Neuron (in vitro differentiated cells): ENCODE data around the gene PRR35.
"Not testable (repeated sequence)": the region's sequence is repeated elsewhere in the genome, so short reads cannot be mapped to it uniquely, and the experiment has no call there.

ENCODE experiments used
- H2AFZ ChIP-seq: one replicate; pipeline ENCODE4 v1.6.1; 2013; ENCODE audit warnings: low read depth, mild to moderate bottlenecking, inconsistent platforms, low read length, moderate library complexity
- H3K27me3 ChIP-seq: one replicate; pipeline ENCODE4 v1.6.1; 2013; ENCODE audit warnings: low read length; ENCODE audit not compliant: insufficient read depth
- H3K36me3 ChIP-seq: one replicate; pipeline ENCODE4 v1.6.1; 2013; ENCODE audit warnings: low read length; ENCODE audit not compliant: insufficient read depth
- H3K4me1 ChIP-seq: one replicate; pipeline ENCODE4 v1.6.1; 2013; ENCODE audit warnings: low read length; ENCODE audit not compliant: insufficient read depth
- H3K4me3 ChIP-seq: 2 replicates; pipeline ENCODE4 v1.5.1; 2013; ENCODE audit warnings: mild to moderate bottlenecking, low read length, moderate library complexity
- H3K9me3 ChIP-seq: one replicate; pipeline ENCODE4 v1.6.1; 2013; ENCODE audit warnings: low read length

PRR35 gene

DNA sequence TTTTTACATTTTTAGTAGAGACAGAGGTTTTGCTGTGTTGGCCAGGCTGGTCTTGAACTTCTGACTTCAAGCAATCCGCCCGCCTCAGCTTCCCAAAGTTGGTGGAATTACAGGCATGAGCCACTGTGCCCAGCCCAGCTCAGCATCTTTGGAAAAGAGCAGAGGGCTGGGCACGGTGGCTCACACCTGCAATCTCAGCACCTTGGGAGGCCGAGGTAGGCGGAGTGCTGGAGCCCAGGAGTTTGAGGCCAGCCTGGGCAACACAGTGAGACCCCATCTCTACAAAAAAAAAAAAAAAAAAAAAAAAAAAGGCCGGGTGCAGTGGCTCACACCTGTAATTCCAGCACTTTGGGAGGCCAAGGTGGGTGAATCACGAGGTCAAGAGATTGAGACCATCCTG is 37.5 kb downstream of the PRR35 start:
- not testable (repeated sequence) for H3K9me3 ChIP-seq, H3K4me3 ChIP-seq, H2AFZ ChIP-seq, H3K4me1 ChIP-seq, H3K27me3 ChIP-seq
- H3K36me3 ChIP-seq: peaks cover 16% of the 10 kb centered on the region

DNA sequence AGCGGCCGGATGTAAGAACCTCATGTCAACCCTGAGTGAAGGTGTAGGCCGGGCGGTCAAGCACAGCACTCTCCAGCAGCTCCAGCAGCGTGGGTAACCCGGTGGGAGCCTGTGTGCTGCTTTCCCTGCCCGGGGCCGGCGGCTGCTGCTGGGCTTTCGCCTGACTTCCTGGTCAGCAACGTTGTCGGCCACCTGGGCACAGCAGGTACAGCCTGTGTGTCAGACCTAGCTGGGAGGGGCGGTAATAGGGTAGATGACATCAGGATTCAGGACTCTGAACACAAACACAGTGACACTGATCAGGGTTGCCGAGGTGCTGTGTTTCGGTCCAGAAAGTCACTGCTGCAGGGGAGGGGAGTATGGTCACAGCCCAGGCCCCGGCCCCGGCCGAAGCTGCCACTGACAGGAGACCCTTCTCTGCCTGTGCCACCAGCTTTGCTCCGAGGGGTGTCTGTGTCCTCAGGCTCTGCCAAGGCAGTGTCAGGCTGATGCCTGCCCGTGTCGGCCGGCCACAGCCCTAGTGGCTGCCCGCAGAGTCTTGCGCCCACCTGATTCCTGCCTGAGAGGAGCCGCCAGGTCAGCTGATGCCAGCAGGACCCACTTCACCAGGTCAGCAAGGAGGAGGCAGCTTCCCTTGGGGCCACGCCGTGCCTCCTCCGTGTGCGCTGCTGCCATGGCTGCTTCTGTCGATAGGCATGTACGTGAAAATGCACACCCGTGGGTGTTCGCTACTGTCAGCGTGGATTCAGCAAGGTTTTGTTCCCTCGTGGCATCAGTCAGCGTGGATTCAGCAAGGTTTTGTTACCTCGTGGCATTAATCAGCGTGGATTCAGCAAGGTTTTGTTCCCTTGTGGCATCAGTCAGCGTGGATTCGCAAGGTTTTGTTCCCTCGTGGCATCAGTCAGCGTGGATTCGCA is 38.9 kb downstream of the PRR35 start:
- Histone ChIP-seq H3K27me3 (no peaks in the 10 kb centered on the region), H3K36me3 (peaks cover 12% of the 10 kb centered on the region), H3K9me3 (no peaks in the 10 kb centered on the region), H2AFZ (no peak overlapping the region), H3K4me1 (peaks cover 2% of the 10 kb centered on the region), H3K4me3 (no peak overlapping the region)

DNA sequence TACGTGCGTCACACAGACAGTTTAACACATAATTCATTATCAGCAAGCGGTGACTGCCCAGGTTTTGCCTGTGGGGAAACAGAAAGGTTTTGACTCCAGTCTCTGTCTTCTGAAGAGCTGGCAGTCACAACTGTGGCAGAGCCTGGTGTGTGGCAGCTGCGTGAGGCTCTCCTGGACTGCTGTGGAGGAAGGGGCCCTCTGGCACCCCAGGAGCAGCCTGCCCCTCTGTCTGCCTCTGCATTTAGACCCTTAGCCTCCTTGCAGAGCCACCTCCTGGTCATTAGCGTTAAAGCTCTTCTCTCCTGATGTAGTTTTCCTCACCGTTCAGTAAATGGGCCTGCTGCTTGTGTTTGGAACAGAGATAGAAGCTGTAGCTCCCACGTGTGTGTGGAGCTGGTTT is 40.6 kb downstream of the PRR35 start:
- H3K9me3 ChIP-seq: peaks cover 10% of the 10 kb centered on the region
- H3K4me3 ChIP-seq: no peak overlapping the region
- H3K36me3 ChIP-seq: peaks cover 11% of the 10 kb centered on the region
- H3K4me1 ChIP-seq: peaks cover 2% of the 10 kb centered on the region
- H2AFZ ChIP-seq: no peak overlapping the region
- H3K27me3 ChIP-seq: no peaks in the 10 kb centered on the region

DNA sequence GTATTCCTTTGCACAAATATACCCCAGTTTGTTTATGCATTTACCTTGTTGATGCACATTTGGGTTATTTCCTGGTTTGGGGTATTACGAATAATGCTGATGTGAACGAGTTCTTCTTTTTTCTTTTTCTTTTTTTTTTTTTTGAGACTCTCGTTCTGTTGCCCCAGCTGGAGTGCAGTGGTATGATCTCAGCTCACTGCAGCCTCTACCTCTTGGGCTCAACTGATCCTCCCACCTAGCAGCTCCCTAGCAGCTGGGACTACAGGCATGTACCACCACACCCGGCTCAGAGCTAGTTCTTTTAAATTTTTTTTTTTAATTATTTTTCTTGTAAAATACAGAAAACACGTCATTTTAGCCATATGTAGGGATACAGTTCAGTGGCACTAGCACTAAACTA is 43.7 kb downstream of the PRR35 start:
- no peaks in the 10 kb centered on the region for H3K27me3 ChIP-seq
- peaks cover 2% of the 10 kb centered on the region for H3K4me1 ChIP-seq
- peaks cover 7% of the 10 kb centered on the region for H3K36me3 ChIP-seq
- peaks cover 17% of the 10 kb centered on the region for H3K9me3 ChIP-seq
- no peak overlapping the region for H2AFZ ChIP-seq
- no peak overlapping the region for H3K4me3 ChIP-seq

DNA sequence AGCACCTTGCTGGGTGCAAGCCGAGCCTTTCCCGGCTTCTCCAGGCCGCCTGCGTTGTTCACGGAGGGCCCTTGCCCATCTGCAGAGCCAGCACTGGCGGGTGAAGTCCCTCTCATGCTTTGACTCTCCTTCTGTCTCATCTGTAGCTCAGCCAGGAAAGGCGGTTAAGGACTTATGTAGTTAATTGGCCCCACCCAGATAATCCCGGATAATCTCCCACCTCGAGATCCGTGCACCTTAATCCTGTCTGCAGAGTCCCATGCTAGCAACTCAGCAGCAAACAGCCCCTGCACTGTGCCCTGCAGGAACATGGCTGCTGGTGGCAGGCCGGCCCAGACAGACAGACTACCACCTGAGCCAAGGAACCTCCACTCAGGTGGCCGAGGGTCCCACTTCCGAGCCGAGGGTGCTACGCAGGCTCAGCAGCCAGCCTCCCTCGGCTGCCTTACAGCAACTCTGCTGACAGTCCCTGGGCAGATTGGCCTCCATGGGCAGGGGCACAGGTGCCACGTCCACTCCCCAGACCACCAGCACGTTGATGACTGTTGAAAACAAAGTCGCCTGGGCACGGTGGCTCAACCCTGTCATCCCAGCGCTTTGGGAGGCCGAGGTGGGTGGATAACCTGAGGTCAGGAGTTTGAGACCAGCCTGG is 46.6 kb downstream of the PRR35 start:
- Histone ChIP-seq H3K4me3 (no peak overlapping the region), H3K36me3 (peaks cover 3% of the 10 kb centered on the region), H2AFZ (no peak overlapping the region), H3K27me3 (no peaks in the 10 kb centered on the region), H3K9me3 (peaks cover 23% of the 10 kb centered on the region), H3K4me1 (no peaks in the 10 kb centered on the region)

DNA sequence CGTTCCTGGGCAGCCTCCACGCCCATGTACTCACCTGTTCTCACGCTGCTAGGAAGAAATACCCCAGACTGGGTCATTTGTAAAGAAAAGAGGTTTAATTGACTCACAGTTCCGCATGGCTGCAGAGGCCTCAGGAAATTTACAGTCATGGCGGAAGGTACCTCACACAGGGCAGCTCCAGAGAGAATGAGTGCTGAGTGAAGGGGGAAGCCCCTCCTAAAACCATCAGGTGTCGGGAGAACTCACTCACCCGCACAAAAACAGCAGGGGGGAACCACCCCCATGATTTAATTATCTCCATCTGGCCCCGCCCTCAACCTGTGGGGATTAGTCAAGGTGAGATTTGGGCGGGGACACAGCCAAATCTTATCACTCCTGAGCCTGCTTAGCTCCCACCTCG is 47.8 kb downstream of the PRR35 start:
- Histone ChIP-seq H3K27me3 (no peaks in the 10 kb centered on the region), H3K9me3 (peaks cover 23% of the 10 kb centered on the region), H3K4me3 (no peak overlapping the region), H3K36me3 (peaks cover 2% of the 10 kb centered on the region), H3K4me1 (no peaks in the 10 kb centered on the region), H2AFZ (no peak overlapping the region)

DNA sequence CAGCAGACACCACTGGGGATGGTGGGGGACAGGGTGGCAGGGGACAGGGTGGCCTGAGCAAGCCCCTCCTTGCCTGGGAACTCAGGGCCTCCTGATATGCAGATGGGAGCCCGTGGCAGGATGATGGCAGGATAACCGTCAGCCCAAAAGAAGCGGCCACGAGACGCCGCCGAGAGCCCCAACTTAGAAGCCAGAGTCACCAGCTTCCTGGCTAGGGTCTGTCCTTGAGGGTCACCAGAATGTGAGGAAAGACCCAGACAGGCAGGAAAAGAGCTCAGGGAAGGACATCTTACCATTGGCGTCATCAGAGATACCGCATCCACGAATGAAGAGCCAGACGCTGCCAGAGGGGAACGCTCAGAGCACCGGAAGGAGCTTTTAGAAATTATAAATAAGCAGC is 49.1 kb downstream of the PRR35 start:
- H2AFZ ChIP-seq: no peak overlapping the region
- peaks cover 28% of the 10 kb centered on the region for H3K9me3 ChIP-seq
- no peaks in the 10 kb centered on the region for H3K4me1 ChIP-seq
- H3K4me3 ChIP-seq: no peak overlapping the region
- H3K27me3 ChIP-seq: no peaks in the 10 kb centered on the region
- peaks cover 5% of the 10 kb centered on the region for H3K36me3 ChIP-seq

DNA sequence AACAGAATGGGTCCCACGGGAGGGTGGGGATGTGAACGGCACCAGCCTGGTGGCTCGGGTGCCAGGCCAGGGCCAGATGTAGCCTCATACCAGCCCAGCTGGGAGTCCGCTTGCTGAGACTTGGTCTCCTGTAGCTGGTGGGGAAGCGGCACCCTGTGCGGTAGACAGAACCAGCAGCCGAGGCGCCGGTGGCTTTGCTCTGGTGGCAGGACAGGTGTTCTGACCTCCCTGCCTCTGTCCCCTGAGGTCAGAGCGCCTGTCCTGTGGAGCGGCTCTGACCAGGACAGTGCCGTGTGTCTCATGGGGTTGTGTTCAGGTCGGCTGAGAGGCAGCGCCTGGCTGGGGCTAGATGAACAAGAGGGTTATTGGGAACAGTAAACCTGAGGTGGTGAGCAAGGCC is 49.8 kb downstream of the PRR35 start:
- H2AFZ ChIP-seq: no peak overlapping the region
- peaks cover 31% of the 10 kb centered on the region for H3K9me3 ChIP-seq
- no peaks in the 10 kb centered on the region for H3K4me1 ChIP-seq
- no peaks in the 10 kb centered on the region for H3K27me3 ChIP-seq
- H3K4me3 ChIP-seq: no peak overlapping the region
- H3K36me3 ChIP-seq: peaks cover 5% of the 10 kb centered on the region

DNA sequence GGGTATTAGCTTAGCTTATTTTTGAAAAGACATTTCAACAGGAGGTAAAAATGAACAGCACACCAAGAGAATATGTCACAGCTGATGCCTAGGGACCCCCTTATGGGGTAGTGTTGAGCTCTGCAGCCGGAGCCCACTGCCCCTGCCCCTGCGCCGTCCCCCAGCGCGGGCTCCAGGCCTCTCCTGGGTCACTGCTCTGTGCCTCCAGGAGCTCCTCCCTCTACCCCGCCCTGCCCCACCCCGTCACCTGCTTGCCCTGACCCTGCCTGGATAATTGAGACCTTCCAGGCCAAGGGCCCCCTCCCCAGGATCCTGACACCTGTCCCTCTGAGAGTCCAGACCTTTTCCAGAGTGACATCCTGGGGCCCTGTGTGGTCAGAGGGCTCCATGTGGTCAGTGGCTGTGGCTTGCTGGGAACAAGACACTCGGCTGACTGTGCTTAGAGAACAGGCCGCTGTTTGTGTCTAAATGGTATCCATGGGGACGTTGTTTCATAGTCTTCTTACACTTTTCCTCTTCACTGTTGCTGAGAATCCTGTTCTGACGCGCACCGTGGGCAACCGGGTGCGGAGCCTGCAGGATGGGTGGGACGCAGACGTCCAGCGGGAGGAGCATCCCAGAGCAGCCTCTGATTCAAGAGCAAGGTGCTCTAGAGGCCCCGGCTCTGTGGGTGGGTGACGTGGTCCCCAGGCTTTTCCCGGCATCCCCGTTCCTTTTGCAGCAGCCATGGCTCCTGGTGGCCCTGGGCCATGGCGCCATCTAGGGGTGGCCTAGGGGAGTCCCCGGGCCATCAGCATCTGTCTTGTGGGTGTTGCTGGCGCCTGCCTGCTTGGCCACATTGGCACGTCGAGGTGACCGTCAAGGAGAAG is 50.6 kb downstream of the PRR35 start:
- Histone ChIP-seq H3K4me3 (no peak overlapping the region), H2AFZ (no peak overlapping the region), H3K4me1 (no peaks in the 10 kb centered on the region), H3K27me3 (no peaks in the 10 kb centered on the region), H3K9me3 (peaks cover 24% of the 10 kb centered on the region), H3K36me3 (peaks cover 5% of the 10 kb centered on the region)

DNA sequence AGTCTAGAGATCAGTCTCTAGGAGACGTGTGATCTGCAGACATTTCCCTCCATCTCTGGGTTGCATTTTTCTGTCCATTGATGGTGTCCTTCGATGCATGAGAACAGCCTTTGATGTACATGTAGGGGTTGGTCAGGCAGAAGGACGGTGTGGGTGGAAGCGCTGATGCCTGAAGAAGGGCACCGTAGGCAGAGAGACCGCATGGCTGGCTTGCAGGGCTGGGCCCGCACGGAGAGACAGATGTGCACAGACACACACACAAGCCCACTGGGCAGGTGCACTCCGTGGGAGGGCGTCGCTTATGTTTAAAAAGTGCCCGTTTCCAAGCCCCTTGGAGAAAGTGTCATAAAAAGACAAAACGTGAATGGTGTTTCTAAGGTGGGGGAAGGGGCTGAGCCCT is 54.9 kb downstream of the PRR35 start:
- H3K27me3 ChIP-seq: no peaks in the 10 kb centered on the region
- peaks cover 5% of the 10 kb centered on the region for H3K36me3 ChIP-seq
- no peak overlapping the region for H2AFZ ChIP-seq
- no peak overlapping the region for H3K4me3 ChIP-seq
- H3K9me3 ChIP-seq: peaks cover 15% of the 10 kb centered on the region
- H3K4me1 ChIP-seq: no peaks in the 10 kb centered on the region
